IPS DF 6.9 (cell line): ENCODE data around the gene CD244.

Experiments used
- DNase-seq: peaks from one replicate; pipeline ENCODE4 v3.0.0-alpha.2; 2013; ENCODE audit warnings: low read depth, low spot score
- H3K27ac ChIP-seq: one replicate; pipeline ENCODE4 v1.5.1; 2013; ENCODE audit warnings: low read length, control low read depth
- H3K27me3 ChIP-seq: 2 replicates; pipeline ENCODE4 v1.6.1; 2013; ENCODE audit warnings: mild to moderate bottlenecking, low read length; ENCODE audit not compliant: control insufficient read depth, insufficient read depth
- H3K36me3 ChIP-seq: 2 replicates; pipeline ENCODE4 v1.6.1; 2013; ENCODE audit warnings: low read length; ENCODE audit not compliant: control insufficient read depth, insufficient read depth
- H3K4me1 ChIP-seq: 2 replicates; pipeline ENCODE4 v1.6.1; 2013; ENCODE audit warnings: low read length; ENCODE audit not compliant: control insufficient read depth, insufficient read depth
- H3K4me3 ChIP-seq: 2 replicates; pipeline ENCODE4 v1.5.1; 2013; ENCODE audit warnings: mild to moderate bottlenecking, low read length
- H3K9me3 ChIP-seq: 2 replicates; pipeline ENCODE4 v1.6.1; 2013; ENCODE audit warnings: low read length, inconsistent platforms; ENCODE audit not compliant: control insufficient read depth, insufficient read depth
- WGBS: extraction: QIAGEN DNeasy Blood & Tissue Kit; methylation state at CpG from one replicate; pipeline ENCODE4 v1.1.7; 2013; ENCODE audit warnings: mixed read lengths, missing lambda C conversion rate; ENCODE audit not compliant: insufficient read length, insufficient coverage; 5-methylcytosine and 5-hydroxymethylcytosine counted together

The CD244 gene

DNA sequence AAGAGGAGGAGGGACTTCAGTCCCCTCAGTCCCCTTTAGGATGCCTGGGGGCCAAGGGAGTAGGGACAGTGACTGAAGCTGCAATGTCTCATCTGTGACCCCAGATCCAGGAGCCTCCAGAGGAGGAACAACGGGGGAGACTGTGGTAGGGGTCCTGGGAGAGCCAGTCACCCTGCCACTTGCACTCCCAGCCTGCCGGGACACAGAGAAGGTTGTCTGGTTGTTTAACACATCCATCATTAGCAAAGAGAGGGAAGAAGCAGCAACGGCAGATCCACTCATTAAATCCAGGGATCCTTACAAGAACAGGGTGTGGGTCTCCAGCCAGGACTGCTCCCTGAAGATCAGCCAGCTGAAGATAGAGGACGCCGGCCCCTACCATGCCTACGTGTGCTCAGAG is 48.4 kb downstream of the CD244 start:
- H3K4me1 ChIP-seq = 0 out of 2 replicates have a peak, but pooled peaks cover 1% of the 10 kb centered on the region
- no peaks in the 10 kb centered on the region for H3K9me3 ChIP-seq
- H3K27me3 ChIP-seq = no peaks in the 10 kb centered on the region
- no peak overlapping the region for H3K27ac ChIP-seq
- WGBS = no CpG with 5 or more reads among the region's 6 CpGs
- H3K36me3 ChIP-seq = no peaks in the 10 kb centered on the region
- DNase-seq = no peak
- H3K4me3 ChIP-seq = no peak overlapping the region

DNA sequence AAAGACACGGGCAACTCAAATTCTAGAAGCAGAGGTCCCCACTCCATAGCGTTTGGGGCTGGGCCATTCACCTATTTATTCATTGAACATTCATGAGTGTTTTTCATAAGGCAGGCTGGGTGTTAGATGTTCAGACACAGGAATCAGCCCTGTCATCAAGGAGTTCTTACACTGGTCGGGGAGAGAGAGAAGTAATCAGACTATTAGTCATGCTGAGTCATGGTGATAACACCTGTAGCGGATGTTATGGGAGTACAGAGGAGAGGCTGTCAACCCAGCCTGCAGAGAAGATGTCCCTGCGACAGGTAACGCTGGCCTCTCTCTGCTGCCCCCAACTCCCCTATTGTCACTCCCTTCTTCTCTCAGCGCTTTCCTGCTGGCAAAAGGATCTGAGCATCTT is 49.5 kb downstream of the CD244 start:
- Histone ChIP-seq H3K9me3 (no peaks in the 10 kb centered on the region), H3K4me1 (peaks cover 1% of the 10 kb centered on the region; the same call in 1 of the 2 replicates), H3K27me3 (no peaks in the 10 kb centered on the region), H3K36me3 (no peaks in the 10 kb centered on the region), H3K4me3 (no peak overlapping the region), H3K27ac (no peak overlapping the region)
- no CpG with 5 or more reads among the region's 7 CpGs for WGBS
- no peak for DNase-seq

DNA sequence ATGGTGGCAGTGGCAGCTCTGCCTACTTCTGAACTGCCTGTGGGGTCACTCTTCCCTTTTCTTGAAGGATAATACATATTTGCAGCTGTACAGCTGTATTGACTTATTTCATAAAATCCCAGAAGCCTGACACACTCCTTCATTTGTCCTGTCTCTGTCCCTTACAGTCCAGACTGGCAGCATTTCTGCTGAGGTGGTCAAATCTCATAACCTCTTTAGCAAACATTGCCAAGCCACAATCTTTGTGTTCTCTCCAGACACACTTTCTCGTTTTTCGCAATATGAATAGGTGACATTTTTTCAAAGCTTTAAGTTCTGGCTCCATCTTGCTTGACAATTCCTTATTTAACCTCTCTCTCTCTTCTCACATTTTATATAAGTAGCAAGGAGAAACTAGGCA is 51.5 kb downstream of the CD244 start:
- H3K27me3 ChIP-seq = no peaks in the 10 kb centered on the region
- H3K4me1 ChIP-seq = no peaks in the 10 kb centered on the region; the same call in 1 of the 2 replicates
- no CpG with 5 or more reads among the region's 2 CpGs for WGBS
- H3K9me3 ChIP-seq = no peaks in the 10 kb centered on the region
- no peaks in the 10 kb centered on the region for H3K36me3 ChIP-seq
- H3K27ac ChIP-seq = no peak overlapping the region
- no peak for DNase-seq
- no peak overlapping the region for H3K4me3 ChIP-seq

DNA sequence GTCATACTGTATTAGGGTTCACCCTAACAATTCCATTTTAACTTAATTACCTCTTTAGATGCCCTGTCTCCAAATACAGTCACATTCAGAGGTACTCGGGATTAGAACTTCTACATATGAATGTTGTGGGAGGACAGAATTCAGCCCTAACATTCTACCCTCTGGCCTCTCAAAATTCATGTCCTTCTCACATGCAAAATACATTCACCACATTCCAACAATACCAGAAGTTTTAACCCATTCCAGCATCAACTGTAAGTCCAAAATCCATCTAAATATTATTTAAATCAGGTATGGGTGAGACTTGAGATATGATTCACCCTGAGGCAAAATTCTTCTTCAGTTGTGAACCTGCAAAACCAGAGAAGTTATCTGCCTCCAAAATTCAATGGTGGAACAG is 52.2 kb downstream of the CD244 start:
- Histone ChIP-seq H3K27me3 (no peaks in the 10 kb centered on the region), H3K4me3 (no peak overlapping the region), H3K27ac (no peak overlapping the region), H3K4me1 (no peaks in the 10 kb centered on the region; the same call in 1 of the 2 replicates), H3K9me3 (no peaks in the 10 kb centered on the region), H3K36me3 (no peaks in the 10 kb centered on the region)
- DNase-seq = no peak
- no CpG with 5 or more reads among the region's 1 CpG for WGBS

DNA sequence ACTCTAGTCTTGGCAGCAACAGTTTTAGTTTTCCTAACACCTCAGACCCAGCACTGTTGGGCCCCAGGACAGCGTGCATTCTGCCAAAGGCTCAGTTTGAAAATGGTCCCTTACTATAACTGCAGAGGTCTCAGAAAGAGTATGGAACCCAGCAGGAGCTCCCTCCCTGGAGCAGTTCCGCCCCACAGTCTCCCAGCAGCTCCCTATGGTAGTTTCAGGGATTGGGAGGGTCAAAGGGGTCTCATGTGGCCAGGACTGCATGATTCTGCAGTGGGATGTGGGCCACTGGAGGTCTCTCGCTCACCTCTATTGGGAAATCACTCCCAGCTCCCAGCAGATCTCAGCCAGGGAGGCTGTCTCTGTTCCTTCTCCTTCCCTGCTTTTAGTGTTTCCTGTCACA is 54.4 kb downstream of the CD244 start:
- WGBS = no CpG with 5 or more reads among the region's 3 CpGs
- Histone ChIP-seq H3K4me1 (no peaks in the 10 kb centered on the region; the same call in 1 of the 2 replicates), H3K4me3 (no peak overlapping the region), H3K9me3 (no peaks in the 10 kb centered on the region), H3K27ac (no peak overlapping the region), H3K36me3 (no peaks in the 10 kb centered on the region), H3K27me3 (no peaks in the 10 kb centered on the region)
- DNase-seq = no peak

DNA sequence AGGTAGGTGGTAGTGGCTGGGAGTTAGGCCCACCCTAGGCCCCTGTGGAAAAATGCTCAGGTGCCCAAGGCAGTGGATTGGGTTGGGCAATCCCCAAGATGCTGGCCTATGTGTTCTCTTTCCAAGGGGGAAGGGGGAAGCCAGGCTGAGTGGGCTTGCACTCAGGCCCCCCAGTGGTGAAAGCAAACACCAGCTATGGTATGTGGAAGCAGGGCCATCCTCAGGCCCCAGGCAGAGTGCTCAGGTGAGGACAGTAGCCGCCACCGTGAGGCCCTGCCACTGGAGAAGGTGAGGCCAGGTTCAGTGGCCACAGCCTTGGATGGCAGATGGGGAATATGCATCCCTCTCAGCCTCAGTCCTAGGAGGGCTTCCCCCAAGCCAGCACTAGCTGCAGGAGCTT is 54.9 kb downstream of the CD244 start:
- no peak for DNase-seq
- H3K27me3 ChIP-seq = no peaks in the 10 kb centered on the region
- no peak overlapping the region for H3K27ac ChIP-seq
- H3K9me3 ChIP-seq = no peaks in the 10 kb centered on the region
- no peak overlapping the region for H3K4me3 ChIP-seq
- no peaks in the 10 kb centered on the region for H3K36me3 ChIP-seq
- H3K4me1 ChIP-seq = no peaks in the 10 kb centered on the region; the same call in 1 of the 2 replicates
- no CpG with 5 or more reads among the region's 2 CpGs for WGBS

DNA sequence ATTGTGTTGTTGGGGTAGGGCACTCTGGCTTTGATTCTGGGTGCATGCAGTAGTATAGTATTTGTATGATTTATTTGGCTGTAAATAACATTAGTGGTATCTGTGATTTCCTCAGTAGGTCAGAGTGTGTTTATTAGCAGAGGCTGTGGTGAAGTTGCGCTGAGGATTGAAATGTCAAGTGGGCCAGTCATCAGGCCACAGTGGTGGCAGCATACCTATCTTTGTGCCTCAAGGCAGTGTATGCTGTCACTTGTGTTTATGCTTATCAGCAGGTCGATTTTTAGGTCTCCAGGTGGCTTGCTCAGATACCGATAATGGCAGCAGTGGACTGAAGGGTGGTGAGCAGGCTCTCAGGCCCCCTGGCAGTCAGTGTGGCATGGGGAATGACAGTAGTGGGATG is 55.4 kb downstream of the CD244 start:
- no CpG with 5 or more reads among the region's 3 CpGs for WGBS
- no peaks in the 10 kb centered on the region for H3K9me3 ChIP-seq
- no peaks in the 10 kb centered on the region for H3K27me3 ChIP-seq
- H3K36me3 ChIP-seq = 0 out of 2 replicates have a peak, but pooled peaks cover under 1% of the 10 kb centered on the region
- no peaks in the 10 kb centered on the region; the same call in 1 of the 2 replicates for H3K4me1 ChIP-seq
- H3K4me3 ChIP-seq = no peak overlapping the region
- no peak for DNase-seq
- no peak overlapping the region for H3K27ac ChIP-seq

DNA sequence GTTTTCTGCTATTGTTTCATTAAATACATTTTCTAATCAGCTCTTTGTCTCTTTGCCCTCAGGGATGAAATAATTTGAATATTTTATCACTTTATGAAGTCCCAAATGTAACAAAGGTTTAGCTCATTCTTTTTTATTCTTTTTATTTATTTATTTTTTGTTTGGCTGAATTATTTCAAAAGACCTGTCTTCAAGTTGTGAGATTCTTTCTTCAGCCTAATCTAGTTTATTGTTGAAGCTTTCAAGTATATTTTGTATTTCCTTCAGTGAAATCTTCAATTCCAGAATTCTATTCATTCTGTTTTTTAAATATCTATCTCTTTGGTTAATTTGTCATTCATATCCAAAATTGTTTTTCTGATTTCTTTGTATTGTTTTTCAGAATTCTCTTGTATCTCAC is 55.9 kb downstream of the CD244 start:
- no peak for DNase-seq
- H3K27ac ChIP-seq = no peak overlapping the region
- H3K27me3 ChIP-seq = no peaks in the 10 kb centered on the region
- H3K4me1 ChIP-seq = no peaks in the 10 kb centered on the region; the same call in 1 of the 2 replicates
- H3K9me3 ChIP-seq = no peaks in the 10 kb centered on the region
- H3K4me3 ChIP-seq = no peak overlapping the region
- H3K36me3 ChIP-seq = 0 out of 2 replicates have a peak, but pooled peaks cover 2% of the 10 kb centered on the region

DNA sequence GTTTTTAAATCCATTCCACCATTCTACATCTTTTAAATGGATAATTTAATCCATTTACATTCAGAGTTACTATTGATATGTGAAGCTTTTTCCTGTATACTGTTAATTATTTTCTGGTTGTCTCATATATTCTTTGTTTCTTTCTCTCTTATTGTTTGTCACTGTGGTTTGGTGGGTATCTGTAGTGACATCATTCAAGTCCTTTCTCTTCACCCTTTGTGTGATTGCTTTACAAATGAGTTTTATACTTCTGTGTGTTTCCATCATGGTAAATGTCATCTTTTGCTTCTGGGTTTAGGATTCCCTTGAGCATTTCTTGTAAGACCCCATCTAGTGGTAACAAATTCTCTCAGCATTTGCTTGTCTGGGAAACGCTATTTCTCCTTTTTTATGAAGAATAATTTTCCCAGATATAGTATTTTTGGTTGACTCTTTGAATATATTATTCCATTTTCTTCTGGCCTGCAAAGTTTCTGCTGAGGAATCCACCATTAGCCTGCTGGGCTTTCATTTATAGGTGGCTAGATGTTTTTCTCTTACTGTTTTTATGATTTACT is 56.5 kb downstream of the CD244 start:
- DNase-seq = no peak
- no CpG with 5 or more reads among the region's 1 CpG for WGBS
- Histone ChIP-seq H3K36me3 (0 out of 2 replicates have a peak, but pooled peaks cover 2% of the 10 kb centered on the region), H3K4me3 (no peak overlapping the region), H3K27ac (no peak overlapping the region), H3K27me3 (no peaks in the 10 kb centered on the region), H3K9me3 (no peaks in the 10 kb centered on the region), H3K4me1 (no peaks in the 10 kb centered on the region; the same call in 1 of the 2 replicates)

DNA sequence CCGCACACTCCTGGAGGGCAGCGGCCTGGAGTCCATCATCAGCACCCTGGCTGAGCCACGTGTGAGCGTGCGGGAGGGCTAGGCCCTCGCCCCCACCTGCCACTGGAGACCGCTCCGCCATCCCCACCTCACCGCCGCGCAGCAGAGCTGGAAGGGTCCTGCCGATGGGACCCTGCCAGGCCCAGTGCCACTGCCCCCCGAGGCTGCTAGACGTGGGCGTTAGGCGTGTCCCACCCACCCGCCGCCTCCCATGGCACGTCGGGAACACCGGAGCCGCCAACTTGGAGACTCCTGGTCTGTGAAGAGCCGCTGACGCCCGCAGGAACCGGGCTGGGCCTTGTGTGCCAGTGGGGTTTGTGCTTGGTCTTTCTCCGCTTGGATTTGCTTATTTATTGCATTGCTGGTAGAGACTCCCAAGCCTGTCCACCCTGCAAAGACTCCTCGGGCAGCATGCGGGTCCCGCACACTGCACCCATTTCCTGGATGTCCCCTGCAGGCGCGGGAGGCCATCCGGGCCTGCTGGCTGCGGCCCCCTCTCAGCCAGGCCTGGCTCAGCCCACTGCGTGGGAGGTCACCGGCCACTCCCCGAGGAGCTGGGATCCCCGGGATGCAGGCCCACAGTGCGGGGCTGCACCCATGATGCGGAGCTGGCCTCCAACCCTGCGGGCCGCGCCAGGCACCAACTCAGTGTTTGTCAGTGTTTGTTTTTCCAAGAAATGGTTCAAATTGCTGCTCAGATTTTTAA is 60.7 kb downstream of the CD244 start:
- Histone ChIP-seq H3K36me3 (0 out of 2 replicates have a peak, but pooled peaks cover 2% of the 10 kb centered on the region), H3K4me3 (no peak overlapping the region), H3K9me3 (no peaks in the 10 kb centered on the region), H3K27me3 (no peaks in the 10 kb centered on the region), H3K27ac (no peak overlapping the region), H3K4me1 (no peaks in the 10 kb centered on the region)
- no CpG with 5 or more reads among the region's 43 CpGs for WGBS
- no peak for DNase-seq
